K562 (cell line): ENCODE data around the gene MAP3K20. TPM values are rescaled to one million over a fixed set of nuclear protein-coding genes. Genes with fewer than 3 reads are reported as not detected.
A peak's percentile ranks its signal among the peaks of the same experiment; 100 is the strongest.
"Not testable (repeated sequence)": the region's sequence is repeated elsewhere in the genome, so short reads cannot be mapped to it uniquely, and the experiment has no call there.

ENCODE experiments used
- ATAC-seq: fragments of 200-7000 bp; cut with Tn5 transposase; 3 replicates; pipeline ENCODE4 v1.9.1; 2020; ENCODE audit warnings: moderate library complexity
- BruUV-seq: library from RNA; stranded (reverse); fragments of 400-500 nt; replicated peaks from 2 replicates; lab custom pipeline; 2021; lab: Mats Ljungman, UMichigan
- CTCF ChIA-PET: fragments of 300-600 bp; formaldehyde crosslinking; extraction: SDS; loops from one replicate; lab custom pipeline; 2021; ENCODE audit warnings: low intra/inter-chr PET ratio; lab: Yijun Ruan, JAX
- POLR2A ChIA-PET: fragments of 300-600, 350-650 bp; sonication (Branson Sonifier 250); formaldehyde crosslinking; extraction: SDS; loops from one replicate; lab custom pipeline; 2021; ENCODE audit warnings: antibody characterized with exemption, inconsistent platforms; lab: Yijun Ruan, JAX
- DNase-seq, 4 experiments: peaks; one replicate each; pipeline versions ENCODE4 v3.0.0 to v3.0.0-alpha.2; 2011 to 2018; ENCODE audit warnings: low spot score in 3 of 4, mixed read lengths in 3 of 4; ENCODE audit errors: extremely low read depth in 1 of 4
- FAIRE-seq: peaks from 2 replicates; lab custom pipeline; 2011; peaks lifted over from hg19 to GRCh38; lab: Jason Lieb, UNC
- H2AFZ ChIP-seq: 2 replicates; pipeline ENCODE4 v1.6.0; 2011; ENCODE audit warnings: low read depth, low read length, control low read depth, inconsistent platforms
- H3K27ac ChIP-seq: fragments of 200-600 bp; 3 replicates; pipeline ENCODE4 v1.8.0; 2011; ENCODE audit warnings: low read depth, mild to moderate bottlenecking, control low read depth, inconsistent platforms, low read length, moderate library complexity, mixed read lengths; ENCODE audit errors: extremely low read depth
- H3K27me3 ChIP-seq, 2 experiments: fragments of 300-600 bp in 1 of 2; 2 replicates in 1 of 2; 3 replicates in 1 of 2; pipeline versions ENCODE4 v1.6.0 to v1.8.0; 2011; ENCODE audit warnings: inconsistent platforms in 2 of 2, low read length in 2 of 2, mild to moderate bottlenecking in 1 of 2, mixed read lengths in 1 of 2, moderate library complexity in 1 of 2; ENCODE audit not compliant: control insufficient read depth in 2 of 2, insufficient read depth in 2 of 2
- H3K36me3 ChIP-seq: fragments of 300-600 bp; 3 replicates; pipeline ENCODE4 v1.8.0; 2011; ENCODE audit warnings: mild to moderate bottlenecking, low read length, inconsistent platforms; ENCODE audit not compliant: control insufficient read depth, insufficient read depth
- H3K4me1 ChIP-seq, 2 experiments: fragments of 200-600 bp in 1 of 2; replicated peaks in 1 of 2; 2 replicates in 1 of 2; 3 replicates in 1 of 2; pipeline versions ENCODE4 v1.5.1 to v1.8.0; 2011; ENCODE audit warnings: inconsistent platforms in 2 of 2, low read length in 2 of 2, mild to moderate bottlenecking in 1 of 2, mixed read lengths in 1 of 2, moderate library complexity in 1 of 2; ENCODE audit not compliant: control insufficient read depth in 2 of 2, insufficient read depth in 2 of 2
- H3K4me2 ChIP-seq: 2 replicates; pipeline ENCODE4 v1.6.1; 2011; ENCODE audit warnings: low read length, control low read depth, inconsistent platforms, mixed read lengths; ENCODE audit not compliant: insufficient read depth
- H3K4me3 ChIP-seq: fragments of 200-600 bp; sonication (generic), shearing (Covaris generic); 2 replicates; pipeline ENCODE4 v1.5.1; 2016; ENCODE audit warnings: control low read depth, inconsistent platforms
- H3K79me2 ChIP-seq: fragments of 200-600 bp; 3 replicates; pipeline ENCODE4 v1.8.0; 2011; ENCODE audit warnings: low read length, inconsistent platforms; ENCODE audit not compliant: control insufficient read depth, insufficient read depth
- H3K9ac ChIP-seq, 2 experiments: 2 replicates each; pipeline versions ENCODE4 v1.6.0 to v1.6.1; 2011; ENCODE audit warnings: low read depth in 2 of 2, low read length in 2 of 2, control low read depth in 1 of 2, inconsistent platforms in 1 of 2, mild to moderate bottlenecking in 1 of 2, mixed read lengths in 1 of 2; ENCODE audit not compliant: insufficient read depth in 1 of 2
- H3K9me1 ChIP-seq: one replicate; pipeline ENCODE4 v1.6.0; 2011; ENCODE audit warnings: inconsistent platforms, mild to moderate bottlenecking, low read length, moderate library complexity; ENCODE audit not compliant: control insufficient read depth, insufficient read depth
- H3K9me3 ChIP-seq: replicated peaks from 2 replicates; pipeline ENCODE4 v1.5.1; 2011; ENCODE audit warnings: low read depth, low read length, inconsistent platforms; ENCODE audit not compliant: control insufficient read depth, insufficient read depth
- H4K20me1 ChIP-seq: replicated peaks from 2 replicates; pipeline ENCODE4 v1.6.1; 2011; ENCODE audit warnings: low read length, inconsistent platforms, mixed read lengths; ENCODE audit not compliant: control insufficient read depth, insufficient read depth
- DEAF1 ChIP-seq: fragments of 450-650 bp; formaldehyde crosslinking; IDR thresholded peaks from 2 replicates; pipeline ENCODE4 v1.4.0; 2020; ENCODE audit warnings: mild to moderate bottlenecking, moderate library complexity
- MCM2 ChIP-seq: fragments of 450-650 bp; IDR thresholded peaks from 2 replicates; pipeline ENCODE4 v1.6.1; 2017; ENCODE audit warnings: low read depth, mild to moderate bottlenecking
- MTA1 ChIP-seq: fragments of 450-650 bp; IDR thresholded peaks from 2 replicates; pipeline ENCODE4 v1.6.1; 2017; ENCODE audit warnings: borderline replicate concordance
- NFIC ChIP-seq: fragments of 450-650 bp; IDR thresholded peaks from 2 replicates; pipeline ENCODE4 v1.6.1; 2017; ENCODE audit warnings: mild to moderate bottlenecking, inconsistent platforms
- WGBS: fragments of 100-300 bp; shearing (Covaris generic); methylation state at CpG from one replicate; pipeline ENCODE4 v1.1.6; 2016; ENCODE audit warnings: low coverage, mixed read lengths; ENCODE audit not compliant: insufficient coverage; ENCODE audit errors: missing lambda C conversion rate; 5-methylcytosine and 5-hydroxymethylcytosine counted together
- in situ Hi-C: fragments of 300-500 bp; cut with MboI; formaldehyde crosslinking; loops from 4 replicates; pipeline ENCODE4 v1.15.0; 2018; ENCODE audit warnings: inconsistent platforms, mixed read lengths
- intact Hi-C: fragments of 100-400 bp; cut with micrococcal nuclease; formaldehyde crosslinking; loops from 2 replicates; pipeline ENCODE4 v1.14.2; 2022
- polyA plus RNA-seq, 8 experiments: library from polyadenylated mRNA; depleted of rRNA in 4 of 8; stranded (reverse) in 5 of 8; unstranded in 3 of 8; fragments of >200 nt; fragmentation: Nextera tagmentation in 2 of 8; fragmentation: Illumina TruSeq in 1 of 8; extraction: Ambion mirVana in 2 of 8; extraction: Trizol in 1 of 8; gene quantifications; 2 replicates each; pipeline versions ENCODE4 v1.2.1 to v1.2.3, GENCODE V29; 2011 to 2014; ENCODE audit warnings: inconsistent platforms in 1 of 8, missing spikeins in 1 of 8
- total RNA-seq, 7 experiments: library from RNA; depleted of rRNA in 6 of 7; stranded (reverse); fragments of >200 nt in 6 of 7; fragmentation: Illumina TruSeq in 2 of 7; extraction: Trizol in 2 of 7; gene quantifications; 2 replicates each; pipeline versions ENCODE4 v1.2.1 to v1.2.3, GENCODE V29; 2011 to 2021; ENCODE audit warnings: low replicate concordance in 1 of 7

Gene MAP3K20
- total and polyA plus RNA-seq, 9 of the 15 experiments (the other 6 are each of a cell fraction or from before 2014, with no cell fraction given) = 9.8 to 34.2 (median 27.3) TPM

GRCh38 chr2:173205375-173205774 lies 129.7 kb downstream of the MAP3K20 start:
- intact Hi-C loops (no loop called here), in situ Hi-C loops (no loop called here)
- no peak for TF ChIP-seq MTA1
- no peak for TF ChIP-seq DEAF1
- TF ChIP-seq MCM2 = no peak
- Histone ChIP-seq H4K20me1 (no peaks in the 10 kb centered on the region), H3K9me3 (no peaks in the 10 kb centered on the region), H2AFZ (no peak overlapping the region), H3K27me3 (no peaks in the 10 kb centered on the region), H3K4me1 (no peaks in the 10 kb centered on the region), H3K4me2 (no peak overlapping the region), H3K9me1 (no peaks in the 10 kb centered on the region), H3K27ac (no peak overlapping the region), H3K79me2 (no peaks in the 10 kb centered on the region), H3K9ac (no peak overlapping the region), H3K4me3 (no peak overlapping the region), H3K36me3 (peaks cover 11% of the 10 kb centered on the region; the same call in 2 of the 3 replicates)
- BruUV-seq = no TSS peak
- ATAC-seq (no peak), FAIRE-seq (no peak), DNase-seq (no peak)
- POLR2A ChIA-PET = no interaction called here
- CTCF ChIA-PET = no interaction called here
- WGBS = 66% methylated on average over 2 of the region's 2 CpGs

GRCh38 chr2:173207124-173207523 lies 131.5 kb downstream of the MAP3K20 start:
- 76% methylated on average over 9 of the region's 9 CpGs for WGBS
- H4K20me1 ChIP-seq, H2AFZ ChIP-seq, H3K9me3 ChIP-seq, intact Hi-C loops, DNase-seq, in situ Hi-C loops, H3K4me2 ChIP-seq, BruUV-seq, ATAC-seq, H3K4me3 ChIP-seq, H3K9ac ChIP-seq, FAIRE-seq, H3K4me1 ChIP-seq, H3K27me3 ChIP-seq, H3K9me1 ChIP-seq, H3K27ac ChIP-seq, H3K79me2 ChIP-seq: not testable (repeated sequence)
- H3K36me3 ChIP-seq = peaks cover 18% of the 10 kb centered on the region; the same call in 2 of the 3 replicates
- TF ChIP-seq NFIC = peak; percentile 61
- CTCF ChIA-PET = interaction anchor here (0.6 to 0.9 kb wide), 3 partner anchors 180 to 902 kb away, joined by 3 read pairs; no protein-coding TSS in a partner anchor
- POLR2A ChIA-PET = interaction anchor here (1.4 kb wide), 1 partner anchor 16 kb away, joined by 3 read pairs; no protein-coding TSS in a partner anchor
